ENCODE data around the gene ANKRD16. TPM values are rescaled to one million over a fixed set of nuclear protein-coding genes. Genes with fewer than 3 reads are reported as not detected.

The ANKRD16 gene
- total and polyA plus RNA-seq, 9 donors = 6.6 to 15.3 (median 9.6) TPM

DNA sequence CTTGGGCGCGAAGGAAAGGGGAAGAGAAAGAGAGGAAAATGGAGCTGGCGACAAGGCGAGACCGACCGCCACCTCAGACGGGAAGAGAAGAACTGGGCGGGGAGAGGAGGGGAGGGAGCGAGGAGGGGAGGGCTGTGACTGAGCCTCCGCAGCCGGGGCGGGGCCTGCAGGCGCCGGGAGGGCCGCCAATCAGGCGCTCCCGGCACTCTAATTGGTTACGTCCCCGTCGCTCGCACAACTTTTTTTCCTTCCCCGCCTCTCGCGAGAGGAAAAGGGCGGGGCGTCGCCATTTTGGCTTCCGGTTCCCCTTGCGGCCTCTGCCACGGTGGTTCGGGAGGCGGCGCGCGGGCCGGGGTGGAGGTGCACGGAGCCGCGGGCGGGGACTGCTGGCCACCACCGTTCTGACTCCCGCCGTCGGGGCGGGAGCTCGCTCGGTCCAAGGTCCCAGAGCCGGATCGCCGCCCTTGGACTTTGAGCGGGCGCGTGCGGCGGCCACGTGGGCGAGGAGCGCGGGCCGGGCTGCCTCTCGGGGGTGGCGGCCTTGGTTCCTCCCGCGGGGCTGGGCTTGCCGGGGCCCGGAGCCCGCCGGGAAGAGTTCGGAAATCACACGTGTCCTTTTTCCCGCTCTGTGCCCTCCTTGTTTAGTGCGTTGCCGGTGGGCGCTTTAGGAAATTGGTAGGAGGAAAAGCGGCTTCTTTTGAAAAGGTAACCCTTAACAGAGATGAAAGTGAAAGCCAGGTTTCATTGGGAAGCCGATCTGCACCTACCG lies 76.2 kb downstream of the ANKRD16 start, which contains the start of gene GDI2:
Gene GDI2 (minus strand): TSS at position 94 of the 769 bp plus-strand sequence. CDS start 176 bp downstream, outside the sequence.
- intact Hi-C loops (cut with DNase I) = loop anchor here in 2 of 4 donors (5.0 to 10.0 kb wide), 2 partner anchors 79 to 129 kb away; partner anchors contain the start of genes FBH1 (in 1 of the 2) and TASOR2 (in 1 of the 2)
- Histone ChIP-seq H3K4me1 (ENCODE audit: insufficient read depth) (peaks cover 6% of the 10 kb centered on the region), H3K9me3 (no peaks in the 10 kb centered on the region), H3K27me3 (no peaks in the 10 kb centered on the region), H3K4me3 (peak within 1 kb of the TSS; percentile 99), H3K36me3 (no peaks in the 10 kb centered on the region), H3K27ac (peak within 1 kb of the TSS; percentile 75 to 94)
- peak; percentile 95 to 98 (median 97) for DNase-seq
- no peak for TF ChIP-seq EP300 (IDR thresholded peaks at IDR 0.05)
- peak; percentile 74 for TF ChIP-seq POLR2A (IDR thresholded peaks at IDR 0.05)
- TF ChIP-seq, protein P1, sequence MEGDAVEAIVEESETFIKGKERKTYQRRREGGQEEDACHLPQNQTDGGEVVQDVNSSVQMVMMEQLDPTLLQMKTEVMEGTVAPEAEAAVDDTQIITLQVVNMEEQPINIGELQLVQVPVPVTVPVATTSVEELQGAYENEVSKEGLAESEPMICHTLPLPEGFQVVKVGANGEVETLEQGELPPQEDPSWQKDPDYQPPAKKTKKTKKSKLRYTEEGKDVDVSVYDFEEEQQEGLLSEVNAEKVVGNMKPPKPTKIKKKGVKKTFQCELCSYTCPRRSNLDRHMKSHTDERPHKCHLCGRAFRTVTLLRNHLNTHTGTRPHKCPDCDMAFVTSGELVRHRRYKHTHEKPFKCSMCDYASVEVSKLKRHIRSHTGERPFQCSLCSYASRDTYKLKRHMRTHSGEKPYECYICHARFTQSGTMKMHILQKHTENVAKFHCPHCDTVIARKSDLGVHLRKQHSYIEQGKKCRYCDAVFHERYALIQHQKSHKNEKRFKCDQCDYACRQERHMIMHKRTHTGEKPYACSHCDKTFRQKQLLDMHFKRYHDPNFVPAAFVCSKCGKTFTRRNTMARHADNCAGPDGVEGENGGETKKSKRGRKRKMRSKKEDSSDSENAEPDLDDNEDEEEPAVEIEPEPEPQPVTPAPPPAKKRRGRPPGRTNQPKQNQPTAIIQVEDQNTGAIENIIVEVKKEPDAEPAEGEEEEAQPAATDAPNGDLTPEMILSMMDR (IDR thresholded peaks at IDR 0.05) = peak in 2 of 3 donors; percentile 11 to 20
- 0 to 1% (median 0%) methylated on average over 45 to 77 of the region's 77 CpGs for WGBS, 3 donors

DNA sequence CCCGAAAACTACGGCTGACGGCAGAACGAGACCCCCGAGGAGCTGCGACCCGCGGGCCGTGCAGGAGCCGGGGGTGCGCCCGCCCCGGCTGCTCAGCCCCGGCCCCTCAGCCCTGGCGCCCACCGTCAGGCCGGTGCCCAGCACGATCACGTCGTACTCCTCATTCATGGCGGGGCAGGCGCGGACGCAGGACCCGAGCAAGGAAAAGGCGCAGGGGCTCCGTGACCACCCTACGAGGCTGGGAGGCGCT lies 76.7 kb downstream of the ANKRD16 start:
- TF ChIP-seq EP300 (IDR thresholded peaks at IDR 0.05) (no peak), POLR2A (IDR thresholded peaks at IDR 0.05) (no peak)
- TF ChIP-seq, protein P1 (IDR thresholded peaks at IDR 0.05) = no peak
- H3K4me1 ChIP-seq (ENCODE audit: insufficient read depth) = peaks cover 6% of the 10 kb centered on the region

DNA sequence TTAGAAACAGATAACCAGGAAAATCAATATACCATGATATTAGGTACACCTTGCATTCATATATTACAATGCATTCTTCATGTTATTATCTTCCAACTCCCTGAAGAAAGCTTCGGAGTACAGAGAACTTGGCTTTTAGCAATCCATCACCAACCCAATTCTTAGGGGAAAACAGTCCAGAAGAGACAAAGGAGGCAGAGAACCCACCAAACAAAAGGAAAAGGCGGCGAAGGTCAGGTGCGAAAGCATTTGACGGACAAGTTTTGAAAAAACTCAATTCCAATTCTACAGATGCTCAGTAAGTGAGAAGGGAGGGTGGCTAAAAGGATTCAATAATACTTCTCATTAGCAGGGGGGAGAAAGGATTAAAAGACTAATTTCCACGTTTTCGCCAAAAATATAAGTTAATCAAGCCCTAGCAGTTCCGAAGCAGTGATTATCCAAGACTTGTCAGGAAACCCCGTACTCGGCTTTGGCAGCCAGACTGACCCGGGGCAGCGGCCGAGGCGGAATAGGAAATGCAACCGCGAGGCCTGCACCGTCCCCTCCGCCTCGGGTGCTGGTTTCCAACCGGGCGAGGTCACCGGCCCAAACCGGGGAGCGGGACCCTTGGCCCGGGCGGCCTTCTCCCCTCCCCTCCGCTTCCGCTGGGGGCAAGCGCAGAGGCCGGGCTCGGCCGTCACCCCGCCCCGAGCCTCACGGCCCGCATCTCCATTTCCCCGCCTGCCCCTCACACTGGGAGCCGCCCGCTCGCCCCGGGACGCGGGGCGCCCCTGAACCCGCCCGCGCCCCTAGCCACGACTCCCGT lies 77.2 kb downstream of the ANKRD16 start:
- Histone ChIP-seq H3K36me3 (no peaks in the 10 kb centered on the region), H3K9me3 (no peaks in the 10 kb centered on the region), H3K27ac (peak overlapping the region; percentile 75 to 94), H3K4me3 (peak overlapping the region; percentile 99), H3K27me3 (no peaks in the 10 kb centered on the region), H3K4me1 (ENCODE audit: insufficient read depth) (peaks cover 6% of the 10 kb centered on the region)
- DNase-seq = peak; percentile 40 to 68 (median 53)
- TF ChIP-seq POLR2A (IDR thresholded peaks at IDR 0.05) (no peak), EP300 (IDR thresholded peaks at IDR 0.05) (no peak)
- TF ChIP-seq, protein P1 (IDR thresholded peaks at IDR 0.05) = no peak
- 0% methylated on average over 26 to 49 of the region's 49 CpGs for WGBS, 3 donors
- intact Hi-C loops (cut with DNase I) = loop anchor here in 2 of 4 donors (5.0 to 10.0 kb wide), 2 partner anchors 80 to 128 kb away; partner anchors contain the start of genes FBH1 (in 1 of the 2) and TASOR2 (in 1 of the 2)

More for the DNA sequence above, 76.7 kb downstream of the ANKRD16 start:
- peak overlapping the region; percentile 99 for H3K4me3 ChIP-seq
- intact Hi-C loops (cut with DNase I) = loop anchor here in 2 of 4 donors (5.0 to 10.0 kb wide), 2 partner anchors 79 to 128 kb away; partner anchors contain the start of genes FBH1 (in 1 of the 2) and TASOR2 (in 1 of the 2)
- H3K27ac ChIP-seq = peak overlapping the region; percentile 75 to 94
- H3K36me3 ChIP-seq = no peaks in the 10 kb centered on the region
- DNase-seq = no peak
- WGBS, 3 donors = 0 to 1% (median 1%) methylated on average over 20 to 29 of the region's 29 CpGs
- H3K9me3 ChIP-seq = no peaks in the 10 kb centered on the region
- no peaks in the 10 kb centered on the region for H3K27me3 ChIP-seq

Other genes with a start within 250 kb of the ANKRD16 start
- gene ASB13, start 223.3 kb downstream of the ANKRD16 start, total RNA-seq = 10 to 100 TPM; 17.9 to 45.6 (median 29.0) TPM
- 10 to 100 TPM; 15.0 to 23.2 TPM for gene ASB13, start 223.3 kb downstream of the ANKRD16 start, polyA plus RNA-seq
- gene TASOR2, start 205.1 kb downstream of the ANKRD16 start, total RNA-seq = 10 to 100 TPM; 60.8 to 91.2 (median 70.0) TPM
- 10 to 100 TPM in 1 of 2 donors, 1 to 10 TPM in 1; 9.3 to 23.7 TPM for gene TASOR2, start 205.1 kb downstream of the ANKRD16 start, polyA plus RNA-seq
- gene GDI2, start 76.5 kb downstream of the ANKRD16 start, total RNA-seq = 100 to 1,000 TPM; 148 to 198 (median 177) TPM
- 100 to 1,000 TPM; 111 to 269 TPM for gene GDI2, start 76.5 kb downstream of the ANKRD16 start, polyA plus RNA-seq
- 10 to 100 TPM; 54.6 to 80.3 (median 78.3) TPM for gene FBH1, start 350 bp upstream of the ANKRD16 start, total RNA-seq
- gene FBH1, start 350 bp upstream of the ANKRD16 start, polyA plus RNA-seq = 10 to 100 TPM; 46.4 to 64.1 TPM
- gene IL15RA, start 87.7 kb upstream of the ANKRD16 start, total RNA-seq = 10 to 100 TPM in 1 of 7 donors, 1 to 10 TPM in 6; 2.7 to 15.2 (median 6.2) TPM
- gene IL15RA, start 87.7 kb upstream of the ANKRD16 start, polyA plus RNA-seq = 10 to 100 TPM in 1 of 2 donors, 1 to 10 TPM in 1; 6.3 to 10.0 TPM
- 1 to 10 TPM in 2 of 7 donors, under 1 TPM in 3, not detected in 2; 0.13 to 1.3 (median 0.90) TPM for gene IL2RA, start 172.5 kb upstream of the ANKRD16 start, total RNA-seq
- 1 to 10 TPM in 1 of 2 donors, under 1 TPM in 1; 0.07 to 5.2 TPM for gene IL2RA, start 172.5 kb upstream of the ANKRD16 start, polyA plus RNA-seq
- 10 to 100 TPM; 56.2 to 89.7 (median 70.3) TPM for gene RBM17, start 199.1 kb upstream of the ANKRD16 start, total RNA-seq
- 10 to 100 TPM; 62.1 to 94.4 TPM for gene RBM17, start 199.1 kb upstream of the ANKRD16 start, polyA plus RNA-seq